ENCODE measurements around the gene HOXA13. TPM values are rescaled to one million over a fixed set of nuclear protein-coding genes. Genes with fewer than 3 reads are reported as not detected.

HOXA13 gene
- polyA plus RNA-seq, 1 donor (not counting 4 experiments of a cell fraction or from before 2014, with no cell fraction given), result not detected

GRCh38 chr7:27185013-27185853 is 14.7 kb downstream of the HOXA13 start, which contains the start of gene HOXA11:
TSS of gene HOXA11 (minus strand) at chr7:27185232. CDS start at chr7:27185144, 88 bp downstream.
- H3K9ac ChIP-seq (ENCODE audit: control insufficient read depth, extremely low read depth, insufficient read depth, low read length), result peak within 1 kb of the TSS; percentile 60
- no peaks in the 10 kb centered on the region for H3K79me2 ChIP-seq (ENCODE audit: control insufficient read depth, insufficient read depth, low read length)
- H3K9me3 ChIP-seq (ENCODE audit: control insufficient read depth, low read depth, low read length), result no peaks in the 10 kb centered on the region
- dilution Hi-C loops (cut with MboI; ENCODE audit: extremely low pct_ligation_motif_present, low sequenced_read_pairs), result no loop called here
- no peaks in the 10 kb centered on the region for H4K20me1 ChIP-seq (ENCODE audit: control insufficient read depth, extremely low read depth, insufficient read depth, low read length)
- DNase-seq (ENCODE audit: low read depth, low spot score), result no peak
- peaks cover 13% of the 10 kb centered on the region for H3K4me1 ChIP-seq (ENCODE audit: control insufficient read depth, extremely low read depth, insufficient read depth, low read length)
- no peaks in the 10 kb centered on the region for H3K9me1 ChIP-seq (ENCODE audit: control insufficient read depth, extremely low read depth, insufficient read depth, low read length)
- no peak within 1 kb of the TSS for H3K27ac ChIP-seq (ENCODE audit: control insufficient read depth, insufficient read depth, low read length)
- no peaks in the 10 kb centered on the region for H3K36me3 ChIP-seq (ENCODE audit: control insufficient read depth in 2 of 2, extremely low read depth in 1 of 2, insufficient read depth in 2 of 2, low read length in 2 of 2)
- H3K4me3 ChIP-seq (ENCODE audit: control insufficient read depth in 2 of 3, extremely low read depth in 1 of 3, insufficient read depth in 2 of 3, low read depth in 1 of 3, low read length in 3 of 3), result peak within 1 kb of the TSS; percentile 34 to 74 (median 44)
- peak; percentile 39 for TF ChIP-seq EZH2 (IDR thresholded peaks at IDR 0.05; ENCODE audit: low read length)
- TF ChIP-seq, protein P1, sequence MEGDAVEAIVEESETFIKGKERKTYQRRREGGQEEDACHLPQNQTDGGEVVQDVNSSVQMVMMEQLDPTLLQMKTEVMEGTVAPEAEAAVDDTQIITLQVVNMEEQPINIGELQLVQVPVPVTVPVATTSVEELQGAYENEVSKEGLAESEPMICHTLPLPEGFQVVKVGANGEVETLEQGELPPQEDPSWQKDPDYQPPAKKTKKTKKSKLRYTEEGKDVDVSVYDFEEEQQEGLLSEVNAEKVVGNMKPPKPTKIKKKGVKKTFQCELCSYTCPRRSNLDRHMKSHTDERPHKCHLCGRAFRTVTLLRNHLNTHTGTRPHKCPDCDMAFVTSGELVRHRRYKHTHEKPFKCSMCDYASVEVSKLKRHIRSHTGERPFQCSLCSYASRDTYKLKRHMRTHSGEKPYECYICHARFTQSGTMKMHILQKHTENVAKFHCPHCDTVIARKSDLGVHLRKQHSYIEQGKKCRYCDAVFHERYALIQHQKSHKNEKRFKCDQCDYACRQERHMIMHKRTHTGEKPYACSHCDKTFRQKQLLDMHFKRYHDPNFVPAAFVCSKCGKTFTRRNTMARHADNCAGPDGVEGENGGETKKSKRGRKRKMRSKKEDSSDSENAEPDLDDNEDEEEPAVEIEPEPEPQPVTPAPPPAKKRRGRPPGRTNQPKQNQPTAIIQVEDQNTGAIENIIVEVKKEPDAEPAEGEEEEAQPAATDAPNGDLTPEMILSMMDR (optimal IDR thresholded peaks at IDR 0.05 in 1 of 3, IDR thresholded peaks at IDR 0.05 in 1 of 3, conservative IDR thresholded peaks at IDR 0.05 in 1 of 3; ENCODE audit: extremely low read depth in 1 of 3, insufficient read depth in 2 of 3, low read length in 3 of 3), result no peak
- peak within 1 kb of the TSS; percentile 79 for H3K4me2 ChIP-seq (ENCODE audit: control insufficient read depth, extremely low read depth, insufficient read depth, low read depth, low read length)
- no peak for FAIRE-seq
- H3K27me3 ChIP-seq (ENCODE audit: control insufficient read depth, extremely low read depth, insufficient read depth, low read length), result peaks cover 79% of the 10 kb centered on the region
- H2AFZ ChIP-seq (ENCODE audit: control insufficient read depth, low read length), result peak within 1 kb of the TSS; percentile 74

DNA sequence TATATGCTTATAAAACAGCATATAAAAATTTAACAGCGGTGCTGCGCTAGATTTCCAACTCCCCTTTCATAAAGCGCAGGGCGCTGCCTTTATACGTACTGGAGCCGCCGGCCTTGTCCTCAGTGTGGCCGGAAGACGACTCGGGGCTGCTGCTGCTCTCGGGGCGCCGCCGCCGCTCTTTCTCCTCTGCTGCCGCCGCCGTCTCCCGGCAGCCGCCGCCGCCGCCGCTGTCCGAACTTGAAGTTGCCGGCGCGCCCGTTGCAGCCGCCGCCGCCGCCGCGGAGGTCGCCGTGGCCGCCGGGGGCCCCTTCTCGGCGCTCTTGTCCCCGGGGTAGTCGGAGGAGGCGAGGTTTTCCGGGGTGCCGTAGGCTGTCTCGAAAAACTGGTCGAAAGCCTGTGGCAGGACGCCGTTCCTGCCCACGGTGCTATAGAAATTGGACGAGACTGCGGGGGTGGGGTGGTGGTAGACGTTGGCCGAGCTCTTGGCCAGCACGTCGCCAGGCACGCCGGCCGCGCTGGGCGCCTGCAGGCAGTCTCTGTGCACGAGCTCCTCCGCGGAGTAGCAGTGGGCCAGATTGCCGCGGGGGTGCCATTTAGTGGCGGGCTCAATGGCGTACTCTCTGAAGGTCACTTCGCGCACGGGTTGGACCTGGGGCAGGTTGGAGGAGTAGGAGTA is 15.4 kb downstream of the HOXA13 start:
- no peak for DNase-seq (ENCODE audit: low read depth, low spot score)
- Histone ChIP-seq H3K27me3 (ENCODE audit: control insufficient read depth, extremely low read depth, insufficient read depth, low read length) (peaks cover 71% of the 10 kb centered on the region), H3K79me2 (ENCODE audit: control insufficient read depth, insufficient read depth, low read length) (no peaks in the 10 kb centered on the region), H3K36me3 (ENCODE audit: control insufficient read depth in 2 of 2, extremely low read depth in 1 of 2, insufficient read depth in 2 of 2, low read length in 2 of 2) (no peaks in the 10 kb centered on the region), H3K27ac (ENCODE audit: control insufficient read depth, insufficient read depth, low read length) (no peak overlapping the region), H3K9ac (ENCODE audit: control insufficient read depth, extremely low read depth, insufficient read depth, low read length) (peak overlapping the region; percentile 60), H2AFZ (ENCODE audit: control insufficient read depth, low read length) (peak overlapping the region; percentile 74), H3K9me1 (ENCODE audit: control insufficient read depth, extremely low read depth, insufficient read depth, low read length) (no peaks in the 10 kb centered on the region), H4K20me1 (ENCODE audit: control insufficient read depth, extremely low read depth, insufficient read depth, low read length) (no peaks in the 10 kb centered on the region), H3K4me1 (ENCODE audit: control insufficient read depth, extremely low read depth, insufficient read depth, low read length) (peaks cover 15% of the 10 kb centered on the region), H3K4me3 (ENCODE audit: control insufficient read depth in 2 of 3, extremely low read depth in 1 of 3, insufficient read depth in 2 of 3, low read depth in 1 of 3, low read length in 3 of 3) (peak overlapping the region; percentile 34 to 74 (median 44)), H3K9me3 (ENCODE audit: control insufficient read depth, low read depth, low read length) (no peaks in the 10 kb centered on the region), H3K4me2 (ENCODE audit: control insufficient read depth, extremely low read depth, insufficient read depth, low read depth, low read length) (peak overlapping the region; percentile 79)
- TF ChIP-seq, protein P1 (optimal IDR thresholded peaks at IDR 0.05 in 1 of 3, IDR thresholded peaks at IDR 0.05 in 1 of 3, conservative IDR thresholded peaks at IDR 0.05 in 1 of 3; ENCODE audit: extremely low read depth in 1 of 3, insufficient read depth in 2 of 3, low read length in 3 of 3), result no peak
- TF ChIP-seq EZH2 (IDR thresholded peaks at IDR 0.05; ENCODE audit: low read length), result peak; percentile 16
- no peak for FAIRE-seq
- dilution Hi-C loops (cut with MboI; ENCODE audit: extremely low pct_ligation_motif_present, low sequenced_read_pairs), result no loop called here

All from keratinocyte (primary cell).